ENCODE measurements around the gene MRPS7.

MRPS7 gene

DNA sequence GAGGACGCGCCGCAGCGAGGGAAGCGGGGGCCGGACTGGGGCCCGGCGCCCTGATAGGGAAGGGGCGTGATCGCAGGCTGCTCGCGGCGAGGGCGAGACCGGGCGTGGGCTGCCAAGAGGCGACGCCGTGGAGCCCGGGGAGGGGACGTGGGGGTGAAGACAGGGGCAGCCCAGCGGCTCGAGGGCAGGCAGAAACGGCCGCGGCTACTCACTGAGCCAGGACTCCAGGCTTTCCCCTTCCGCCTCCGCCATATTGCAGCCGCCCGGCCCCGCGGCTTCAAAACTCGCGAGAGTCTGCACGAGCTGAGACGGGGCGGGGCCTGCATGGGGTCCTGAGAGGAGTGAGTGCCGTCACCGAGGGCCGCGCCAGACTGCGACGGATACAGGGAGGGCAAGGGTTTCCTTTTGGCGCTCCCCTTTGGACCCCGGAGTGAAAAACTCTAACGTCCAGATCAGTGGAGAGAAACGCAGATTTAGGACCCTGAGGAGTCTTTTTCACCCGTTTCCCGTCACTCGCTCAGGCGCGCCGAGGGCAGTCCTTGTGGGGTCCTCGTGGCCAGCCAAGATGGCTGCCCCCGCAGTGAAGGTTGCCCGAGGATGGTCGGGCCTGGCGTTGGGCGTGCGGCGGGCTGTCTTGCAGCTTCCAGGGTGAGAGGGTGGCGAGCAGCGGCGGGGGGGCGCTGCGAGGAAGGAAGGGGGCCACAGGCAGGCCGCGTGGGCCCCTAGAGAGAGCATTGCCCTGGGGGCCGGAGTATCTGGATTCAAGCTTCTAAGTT, at the start of gene MRPS7, which contains the start of gene GGA3:
Gene MRPS7 (plus strand): TSS at position 544 of the 776 bp plus-strand sequence. CDS start 22 bp downstream, at position 566.
Gene GGA3 (minus strand): TSS at position 271 of the 776 bp plus-strand sequence. CDS start 19 bp downstream, at position 252.
- DNase-seq: peak; percentile 91 to 92

DNA sequence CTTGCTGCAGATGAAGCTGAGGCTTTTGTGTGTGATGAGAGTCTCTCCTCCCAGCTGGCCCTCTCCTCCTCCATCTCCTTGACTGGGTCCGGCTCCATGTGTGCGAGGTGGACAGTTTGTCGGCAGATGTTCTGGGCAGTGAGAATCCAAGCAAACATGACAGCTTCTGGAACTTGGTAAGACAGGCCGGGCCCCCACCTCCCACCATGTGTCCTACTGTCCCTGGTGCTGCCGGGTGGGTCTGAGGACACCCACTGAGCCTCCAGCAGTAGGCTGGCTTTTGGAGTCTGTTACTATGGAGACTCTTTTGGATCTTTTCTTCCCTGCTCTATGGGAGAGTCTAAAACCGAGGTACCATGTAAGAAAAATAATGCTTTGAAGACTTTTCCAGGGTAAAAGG, 43.5 kb upstream of the MRPS7 start:
- no peak for DNase-seq

DNA sequence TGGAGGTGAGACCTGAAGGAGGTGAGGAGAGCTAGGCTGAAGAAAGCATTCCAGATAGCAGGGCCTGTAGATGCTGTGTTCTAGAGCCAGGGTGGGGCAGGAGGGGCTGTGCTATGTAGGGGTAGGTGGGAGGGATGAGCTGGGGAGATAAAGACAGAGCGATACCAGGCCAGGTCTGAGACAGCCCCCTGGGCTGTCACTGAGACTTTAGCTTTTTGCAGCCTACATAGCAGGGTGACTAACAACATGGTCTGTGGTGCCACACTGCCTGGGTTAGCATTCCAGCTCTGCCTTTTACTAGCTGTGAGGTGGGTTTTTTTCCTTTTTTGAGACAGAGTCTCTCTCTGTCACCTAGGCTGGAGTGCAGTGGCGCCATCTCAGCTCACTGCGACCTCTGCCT, 41.9 kb upstream of the MRPS7 start:
- DNase-seq: no peak

DNA sequence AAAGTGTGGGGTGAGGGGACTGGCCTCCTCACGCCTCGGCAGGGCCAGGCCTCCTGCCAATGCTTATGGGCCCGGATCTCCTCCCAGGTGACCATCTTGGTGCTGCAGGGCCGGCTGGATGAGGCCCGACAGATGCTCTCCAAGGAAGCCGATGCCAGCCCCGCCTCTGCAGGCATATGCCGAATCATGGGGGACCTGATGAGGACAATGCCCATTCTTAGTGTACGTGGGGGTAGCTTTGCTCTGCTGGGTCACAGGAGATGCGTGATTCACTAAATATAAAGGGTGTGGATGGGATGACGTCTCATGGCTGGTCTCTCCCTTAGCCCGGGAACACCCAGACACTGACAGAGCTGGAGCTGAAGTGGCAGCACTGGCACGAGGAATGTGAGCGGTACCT, 36.7 kb upstream of the MRPS7 start:
- no peak for DNase-seq

DNA sequence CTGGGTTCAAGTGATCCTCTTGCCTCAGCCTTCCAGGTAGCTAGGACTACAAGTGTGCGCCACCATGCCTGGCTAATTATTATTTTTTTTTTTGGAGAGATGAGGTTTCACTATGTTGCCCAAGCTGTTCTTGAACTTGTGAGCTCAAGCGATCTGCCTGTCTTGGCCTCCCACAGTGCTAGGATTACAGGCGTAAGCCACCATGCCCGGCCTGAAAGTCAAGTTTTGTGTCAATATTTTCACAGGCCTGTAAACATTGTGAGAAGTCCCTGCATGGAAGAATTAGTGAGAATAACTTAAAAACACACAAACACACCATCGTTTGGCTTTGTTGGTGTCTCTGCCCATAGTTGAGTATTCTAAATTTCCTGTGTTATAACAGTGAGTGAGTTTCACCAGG, 34.0 kb upstream of the MRPS7 start:
- no peak for DNase-seq

DNA sequence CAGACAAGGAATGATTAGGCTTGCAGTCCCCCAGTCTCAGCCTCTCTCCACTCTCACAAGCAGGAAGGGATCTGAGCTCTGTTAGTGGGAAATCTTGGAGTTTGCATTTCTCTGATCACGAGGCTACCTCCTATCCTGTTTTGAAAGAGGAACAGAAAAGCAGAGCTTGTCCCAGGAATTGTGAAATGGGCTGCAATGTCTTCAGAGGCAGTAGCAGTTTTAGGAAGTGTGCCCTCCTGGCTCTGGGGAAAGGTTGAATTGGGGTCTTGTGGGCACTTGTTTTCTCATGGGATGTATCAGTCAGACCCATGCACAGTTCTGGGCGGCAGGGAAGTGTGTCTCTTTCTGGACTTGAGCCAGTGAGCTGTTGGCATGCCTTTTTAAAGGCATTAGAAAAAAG, 33.4 kb upstream of the MRPS7 start:
- no peak for DNase-seq

DNA sequence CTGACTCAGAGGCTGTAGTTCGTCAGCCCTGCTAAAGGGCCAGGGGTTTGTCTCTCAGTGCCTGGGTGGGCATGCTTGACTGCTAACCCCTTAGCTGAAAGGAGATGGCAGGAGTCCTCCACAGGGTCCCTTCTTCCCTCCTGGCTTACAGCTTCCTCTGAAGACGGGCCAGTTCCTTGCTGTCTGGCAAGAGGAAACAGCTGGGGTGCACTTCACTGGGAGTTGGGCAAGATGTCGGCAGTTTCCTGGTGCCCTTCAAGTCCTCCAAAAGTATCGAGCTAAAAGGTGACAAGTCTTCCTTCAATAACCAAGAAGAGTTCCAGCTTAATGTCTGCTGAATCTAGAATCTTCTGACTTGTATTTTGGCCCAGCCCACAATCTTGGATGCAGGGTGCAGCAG, 32.8 kb upstream of the MRPS7 start:
- DNase-seq: no peak

DNA sequence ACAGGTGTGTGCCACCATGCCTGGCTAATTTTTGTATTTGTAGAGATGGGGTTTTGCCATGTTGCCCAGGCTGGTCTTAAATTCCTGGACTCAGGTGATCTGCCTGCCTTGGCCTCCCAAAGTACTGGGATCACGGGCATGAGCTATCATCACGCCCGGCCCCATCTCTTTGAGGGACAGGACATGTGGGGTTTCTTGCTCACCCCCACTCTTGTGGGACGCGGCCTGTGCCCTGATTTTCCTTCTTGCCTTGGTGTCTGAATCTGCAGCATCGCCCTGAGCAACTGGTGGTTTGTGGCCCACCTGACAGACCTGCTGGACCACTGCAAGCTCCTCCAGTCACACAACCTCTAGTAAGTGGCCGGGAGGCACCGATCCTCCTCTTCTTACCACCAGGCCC, 30.6 kb upstream of the MRPS7 start:
- no peak for DNase-seq

DNA sequence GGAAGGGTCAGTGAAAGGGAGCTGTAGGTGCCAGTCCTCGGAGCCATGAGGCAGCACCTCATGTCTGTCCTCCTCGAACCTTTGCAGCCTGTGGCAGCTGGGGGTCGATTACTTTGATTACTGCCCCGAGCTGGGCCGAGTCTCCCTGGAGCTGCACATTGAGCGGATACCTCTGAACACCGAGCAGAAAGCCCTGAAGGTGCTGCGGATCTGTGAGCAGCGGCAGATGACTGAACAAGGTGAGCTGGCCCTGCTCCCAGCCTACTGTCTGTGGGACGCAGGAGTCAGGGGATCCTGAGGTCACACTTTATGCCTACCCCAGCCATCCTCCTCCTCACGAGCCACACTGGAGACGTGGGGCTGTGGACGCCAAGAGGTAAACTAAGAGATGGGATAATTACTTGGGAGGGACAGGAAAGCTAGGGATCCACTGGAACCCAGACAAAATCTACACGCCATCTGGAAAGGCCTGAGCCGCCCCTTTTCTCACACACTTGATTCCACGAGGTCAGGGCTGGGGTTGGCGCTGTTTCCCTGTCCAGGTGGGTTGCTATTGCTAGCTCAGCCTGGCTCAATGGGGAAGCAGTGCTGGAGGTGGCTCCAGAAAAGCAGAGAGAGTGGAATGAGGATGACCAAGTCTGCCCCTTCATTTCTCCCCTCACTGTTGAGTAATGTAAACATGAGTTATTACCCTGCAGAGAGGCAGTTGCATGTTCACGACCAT, 29.8 kb upstream of the MRPS7 start:
- DNase-seq: no peak

DNA sequence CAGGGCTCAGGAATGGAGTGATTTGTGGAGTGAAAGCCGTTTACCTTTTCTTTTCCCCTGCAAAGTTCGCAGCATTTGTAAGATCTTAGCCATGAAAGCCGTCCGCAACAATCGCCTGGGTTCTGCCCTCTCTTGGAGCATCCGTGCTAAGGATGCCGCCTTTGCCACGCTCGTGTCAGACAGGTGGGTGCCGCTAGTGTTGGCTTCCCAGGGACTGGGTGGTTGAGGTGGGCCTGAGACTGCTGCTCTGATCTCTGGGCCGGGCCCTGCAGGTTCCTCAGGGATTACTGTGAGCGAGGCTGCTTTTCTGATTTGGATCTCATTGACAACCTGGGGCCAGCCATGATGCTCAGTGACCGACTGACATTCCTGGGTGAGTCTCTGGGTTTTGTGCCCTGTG, 28.9 kb upstream of the MRPS7 start:
- DNase-seq: no peak

DNA sequence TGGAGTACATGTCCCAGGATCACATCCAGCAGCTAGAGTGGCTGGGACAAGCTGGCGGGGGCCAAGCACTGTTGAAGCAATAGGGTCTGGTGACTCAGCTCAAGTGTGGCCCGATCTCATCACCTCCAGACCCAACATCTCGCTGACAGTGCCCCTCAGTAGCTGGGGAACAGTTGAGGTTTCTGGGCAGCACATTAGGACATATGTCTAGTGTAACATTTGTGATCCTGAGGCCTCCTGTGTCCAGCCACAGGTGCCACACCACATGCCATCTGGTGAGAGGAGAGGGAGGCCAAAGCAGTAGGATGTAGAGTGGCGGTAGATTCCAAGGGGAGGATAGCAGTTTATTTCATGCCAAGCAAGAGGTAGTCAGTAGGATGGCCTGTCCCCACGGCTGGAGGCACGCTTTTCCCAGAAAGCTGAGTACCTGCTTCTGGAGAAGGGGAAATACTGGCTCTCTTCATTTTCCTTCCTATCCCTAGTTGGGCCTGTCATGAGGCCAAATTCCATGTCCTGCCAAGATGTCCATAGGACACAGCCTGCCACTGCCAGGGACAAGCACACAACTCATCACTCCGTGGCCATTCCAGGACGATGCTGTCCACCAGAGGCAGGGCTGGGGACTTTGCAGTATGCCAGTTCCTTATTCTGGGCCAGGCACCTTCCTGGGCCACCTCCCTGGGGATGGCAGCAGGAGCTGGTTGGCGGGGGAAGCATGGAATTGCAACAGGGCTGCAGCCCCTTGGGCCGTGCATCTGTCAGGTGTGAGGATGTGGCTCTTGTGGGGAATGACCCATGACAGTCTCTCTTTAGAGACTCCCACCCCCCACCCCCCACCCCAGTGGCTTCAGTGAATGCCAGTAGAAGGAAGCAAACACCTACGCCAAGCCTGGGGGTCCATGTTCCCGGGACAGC, 24.3 kb upstream of the MRPS7 start:
- DNase-seq: no peak

DNA sequence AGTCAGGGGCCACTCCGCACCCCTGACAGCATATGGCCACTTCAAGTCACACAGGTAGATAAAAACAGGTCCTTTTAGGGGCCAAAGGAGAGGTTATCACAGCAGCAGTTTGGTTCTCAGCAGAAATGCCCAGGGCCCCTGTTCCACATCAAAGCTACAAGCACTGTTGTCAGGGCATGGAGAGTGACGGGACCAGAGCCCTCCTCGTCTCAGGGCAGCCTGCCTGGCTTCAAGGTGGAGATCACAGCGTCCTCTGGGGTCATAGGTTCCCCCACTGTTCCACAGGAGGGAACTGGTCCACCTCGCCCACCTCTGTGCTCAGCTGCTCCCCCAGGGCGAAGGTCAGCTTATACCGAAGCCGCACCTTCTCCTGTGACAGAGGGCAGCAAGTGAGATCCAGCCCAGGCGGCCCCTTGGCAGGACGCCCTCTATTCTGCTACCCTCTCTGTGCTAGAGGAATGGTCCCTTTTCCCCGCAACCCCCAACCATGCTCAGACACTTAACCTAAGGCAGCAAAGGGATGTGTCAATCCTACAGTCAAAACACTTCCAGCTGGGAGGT, 23.6 kb upstream of the MRPS7 start:
- DNase-seq: no peak

DNA sequence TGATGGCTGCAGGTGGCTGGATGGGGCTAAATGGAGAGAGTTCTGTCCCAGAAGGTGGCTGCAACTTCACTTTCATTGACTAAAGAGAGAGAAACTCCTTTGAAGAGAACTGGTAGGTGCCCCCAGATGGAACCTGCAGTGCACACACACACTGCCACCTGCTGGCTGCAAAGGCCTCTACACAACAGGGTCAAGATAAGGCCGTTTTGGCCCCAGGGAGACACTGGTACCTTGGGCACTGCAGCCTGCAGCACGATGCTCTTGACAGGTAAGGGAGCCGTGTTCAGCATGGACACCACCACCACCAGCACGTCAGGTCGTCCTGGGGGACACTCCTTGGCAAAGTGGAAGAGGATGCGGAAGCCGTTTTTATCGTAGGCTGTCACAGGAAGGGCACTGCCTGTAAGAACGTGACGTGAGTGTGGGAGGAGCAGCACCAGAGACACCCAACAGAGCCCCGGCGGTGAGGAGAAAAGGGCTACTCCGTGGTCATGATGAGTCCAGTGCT, 22.9 kb upstream of the MRPS7 start:
- DNase-seq: peak in 1 of 2 experiments; percentile 63

DNA sequence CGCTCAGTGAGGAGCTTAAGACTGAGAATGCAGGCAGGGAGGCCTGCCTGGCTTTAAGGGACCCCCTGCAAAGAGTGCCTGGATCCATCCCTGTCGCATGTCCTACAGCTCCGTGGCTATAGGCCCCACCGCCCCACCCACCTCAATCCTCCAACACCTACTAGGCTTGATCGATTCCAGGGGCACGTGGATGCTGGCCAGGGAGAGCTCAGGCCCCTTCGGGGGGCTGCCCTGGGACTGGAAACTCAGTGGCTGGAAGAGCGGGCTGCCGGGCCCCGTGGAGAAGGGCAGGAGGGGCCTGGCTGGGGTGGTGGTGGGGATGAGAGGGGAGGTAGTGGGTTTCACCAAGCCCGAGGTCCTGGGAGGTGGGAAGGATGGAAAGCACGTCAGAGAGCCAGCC, 22.5 kb upstream of the MRPS7 start:
- DNase-seq: no peak

DNA sequence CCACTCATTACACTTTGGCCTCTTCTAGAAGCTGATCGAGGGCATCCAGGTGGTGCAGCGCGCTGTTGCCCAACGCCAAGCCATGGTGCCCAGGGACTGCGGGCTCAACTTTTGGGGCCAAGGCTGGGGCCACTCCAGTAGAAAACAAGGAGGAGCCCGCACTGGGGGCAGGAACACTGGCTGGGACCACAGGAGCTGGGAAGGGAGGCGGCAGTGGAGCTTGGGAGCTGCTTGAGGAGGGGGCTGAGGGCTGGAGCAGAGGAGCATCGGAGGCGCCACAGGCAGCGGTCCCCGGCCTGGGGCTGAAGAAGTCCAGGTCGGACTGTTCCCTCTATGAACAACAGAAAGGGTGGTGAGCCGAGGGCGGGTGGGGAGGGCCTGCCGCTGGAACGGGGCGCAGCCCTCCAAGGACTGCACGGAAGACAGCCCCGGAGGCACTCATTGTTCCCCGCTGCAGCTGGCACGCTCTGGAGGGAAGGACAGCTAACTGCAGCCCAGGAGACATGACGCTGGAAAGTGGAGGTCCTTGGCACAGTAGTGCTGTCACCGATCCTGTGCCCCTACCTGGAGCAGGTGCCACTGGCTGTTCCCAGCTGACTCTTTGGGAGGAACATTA, 21.8 kb upstream of the MRPS7 start:
- DNase-seq: no peak

DNA sequence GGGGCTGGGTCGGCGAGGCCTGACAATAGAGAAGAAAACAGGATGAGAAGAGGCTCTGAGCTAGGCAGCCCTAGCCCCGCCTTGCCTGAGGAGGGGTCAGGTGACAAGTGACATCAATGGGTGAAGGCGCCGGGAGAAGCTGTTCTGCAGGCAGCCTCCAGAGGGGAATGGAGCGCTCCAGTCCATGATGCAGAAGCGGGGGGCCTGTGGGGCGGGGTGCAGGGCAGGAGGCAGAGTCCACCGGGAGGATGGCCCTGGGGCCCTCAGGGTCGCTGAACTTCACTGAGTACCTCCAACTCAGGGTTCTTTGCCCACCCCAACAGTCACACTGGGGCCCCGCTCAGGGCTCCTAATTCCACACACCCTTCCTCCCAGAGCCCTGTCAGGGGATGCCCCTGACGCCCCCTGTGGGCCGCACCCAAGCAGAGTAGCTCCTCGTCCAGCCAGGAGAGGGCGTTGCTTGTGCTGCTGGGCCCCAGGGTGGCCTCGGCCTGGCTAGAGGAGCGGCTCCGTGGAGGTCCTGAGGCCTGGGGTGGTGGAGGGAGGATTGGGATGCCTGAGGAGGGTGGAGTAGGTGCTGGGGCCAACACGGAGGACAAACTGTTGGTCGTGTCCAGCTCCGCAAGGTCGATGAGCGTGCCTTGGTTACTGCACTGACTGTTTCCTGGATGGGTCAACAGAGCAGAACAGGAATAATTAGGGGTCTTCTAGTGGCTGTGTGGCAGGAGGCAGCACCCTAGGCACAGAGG, 21.1 kb upstream of the MRPS7 start:
- DNase-seq: peak; percentile 36 to 51

DNA sequence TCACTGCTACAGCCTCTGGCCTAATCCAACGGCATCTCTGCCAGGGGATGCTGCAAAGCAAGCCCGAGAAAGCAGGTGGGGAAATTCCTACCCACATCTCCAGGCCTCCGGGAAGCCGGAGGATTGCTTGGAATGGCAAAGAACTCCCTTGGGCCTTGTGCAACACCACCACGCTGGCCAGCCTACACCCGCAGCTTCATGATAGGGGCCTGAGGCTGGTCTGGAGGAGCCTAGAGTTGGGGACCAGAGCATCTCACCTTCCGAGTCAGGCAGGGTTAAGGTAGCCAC, 20.6 kb upstream of the MRPS7 start:
- DNase-seq: no peak

DNA sequence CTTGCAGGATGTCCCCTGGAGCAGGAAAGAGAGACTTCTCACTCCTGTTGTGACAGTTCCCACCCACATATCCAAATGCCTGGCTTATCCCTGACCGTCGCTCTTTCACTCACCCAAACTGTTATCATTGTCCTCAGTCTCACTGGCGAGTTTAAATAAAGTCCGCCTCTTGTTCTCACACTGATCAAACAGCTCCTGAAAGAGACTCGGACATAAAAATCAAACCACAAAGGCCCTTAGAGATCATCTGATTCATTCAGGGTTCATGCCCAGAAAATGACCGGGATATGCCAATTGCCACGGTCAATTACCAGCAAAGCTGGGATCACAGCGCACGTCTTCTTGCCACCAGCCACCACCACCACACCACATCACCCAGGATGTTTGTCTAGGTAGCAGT, 20.2 kb upstream of the MRPS7 start:
- no peak for DNase-seq

DNA sequence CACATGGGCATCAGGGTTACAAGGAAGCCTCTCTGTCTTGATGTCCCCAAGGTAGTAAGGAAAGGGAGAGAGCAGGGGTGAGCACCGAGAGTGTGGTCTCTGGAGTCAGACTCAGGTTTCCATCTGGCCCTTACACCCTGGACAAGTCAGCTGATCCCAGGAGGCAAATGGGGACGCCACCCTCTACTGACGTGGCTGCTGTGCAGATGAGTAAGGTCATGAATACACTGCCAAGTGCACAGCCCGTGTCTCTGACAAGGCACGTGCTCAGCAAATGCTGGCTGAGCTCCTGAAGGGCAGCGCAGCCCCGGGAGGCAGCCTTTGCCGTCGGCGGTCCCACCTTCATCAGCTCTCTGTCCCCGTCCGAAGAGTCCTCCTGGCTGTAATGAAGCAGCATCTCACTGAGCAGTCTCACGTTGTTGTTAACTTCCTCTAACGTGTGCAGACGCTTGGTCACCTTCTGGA, 19.7 kb upstream of the MRPS7 start:
- DNase-seq: no peak

DNA sequence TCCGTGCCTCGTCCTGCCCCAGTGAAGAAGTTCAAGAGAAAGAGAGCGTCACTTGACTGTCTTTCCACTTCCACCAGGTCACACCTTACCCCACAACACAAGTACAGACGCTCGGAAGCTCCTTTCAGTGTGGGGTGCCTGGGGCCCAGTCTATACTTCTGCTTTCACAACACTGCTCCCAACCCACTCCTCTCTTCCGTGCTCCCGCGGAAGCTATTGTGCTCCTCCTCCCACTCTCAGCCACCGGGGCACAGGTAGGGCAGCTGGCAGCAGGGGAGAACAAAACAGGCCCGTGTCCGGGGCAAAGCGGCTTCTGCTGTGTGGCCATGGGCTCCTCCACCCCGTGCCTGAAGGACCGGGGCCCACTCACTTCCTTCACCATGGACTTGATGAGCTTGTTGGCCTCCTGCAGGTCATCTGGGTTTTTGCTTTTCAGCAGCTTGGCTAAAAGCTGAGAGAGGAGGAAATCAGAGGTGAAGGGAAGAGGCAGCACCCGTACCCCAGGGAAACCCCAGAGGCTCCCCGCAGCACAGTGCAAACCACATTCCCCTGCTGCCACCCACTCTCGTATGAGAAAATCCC, 19.1 kb upstream of the MRPS7 start:
- no peak for DNase-seq

All from NCI-H1930 (cell line).